RWPE1 (cell line): Measurements from ENCODE around the gene HOXA7.

Source experiments
- CTCF ChIA-PET: fragments of 350-600 bp; sonication (Branson Sonifier 250); formaldehyde crosslinking; extraction: SDS; loops from one replicate; lab custom pipeline; 2021; lab: Yijun Ruan, JAX
- POLR2A ChIA-PET: fragments of 400-600 bp; formaldehyde crosslinking; extraction: SDS; loops from one replicate; lab custom pipeline; 2020; ENCODE audit warnings: antibody characterized with exemption; ENCODE audit not compliant: low non-redundant PET; lab: Yijun Ruan, JAX
- DNase-seq: peaks from one replicate; pipeline ENCODE4 v3.0.0; 2012; ENCODE audit warnings: low spot score
- H3K27ac ChIP-seq: fragments of 450-650 bp; 2 replicates; pipeline ENCODE4 v1.5.1; 2017
- CTCF ChIP-seq: fragments of 450-650 bp; conservative IDR thresholded peaks from 2 replicates; pipeline ENCODE4 v1.5.1; 2017; ENCODE audit warnings: low read depth, mild to moderate bottlenecking

The HOXA7 gene

GRCh38 chr7:27148756-27149641, 7.5 kb downstream of the HOXA7 start:
- TF ChIP-seq CTCF = no peak
- DNase-seq = no peak
- POLR2A ChIA-PET = interaction anchor here (0.6 to 0.8 kb wide), 3 partner anchors 13 to 1091 kb away, joined by 4 read pairs; no protein-coding TSS in a partner anchor
- H3K27ac ChIP-seq = peak overlapping the region; percentile 84
- CTCF ChIA-PET = interaction anchor here (0.8 to 3.4 kb wide), 5 partner anchors 12 to 23 kb away, joined by 3 to 45 read pairs (median 4); partner anchors contain the start of gene HOXA9

- TF ChIP-seq CTCF = no peak
- POLR2A ChIA-PET = no interaction called here
- CTCF ChIA-PET = interaction anchor here (0.6 to 1.2 kb wide), 6 partner anchors 13 to 779 kb away, joined by 3 to 7 read pairs (median 3); partner anchors contain the start of gene HOXA9
- no peak for DNase-seq
- peak overlapping the region; percentile 84 for H3K27ac ChIP-seq
These were observed 8.3 kb downstream of the HOXA7 start for GRCh38 chr7:27148031-27148755.

- no peak for TF ChIP-seq CTCF
- DNase-seq = no peak
- peak within 1 kb of the TSS; percentile 84 for H3K27ac ChIP-seq
- ChIA-PET POLR2A (interaction anchor here (0.5 kb wide), 1 partner anchor 32 kb away, joined by 3 read pairs; no protein-coding TSS in a partner anchor), CTCF (interaction anchor here (0.6 kb wide), 2 partner anchors 297 to 463 kb away, joined by 3 to 4 read pairs; no protein-coding TSS in a partner anchor)
These were observed 9.1 kb downstream of the HOXA7 start, which contains the start of gene HOXA6 for GRCh38 chr7:27147199-27148030. Gene HOXA6, minus strand, starts transcription at chr7:27147774. Its CDS starts 25 bp downstream, at chr7:27147749.

GRCh38 chr7:27146491-27147198, 9.8 kb downstream of the HOXA7 start:
- POLR2A ChIA-PET = no interaction called here
- CTCF ChIA-PET = interaction anchor here (0.6 kb wide), 1 partner anchor 297 kb away, joined by 4 read pairs; no protein-coding TSS in a partner anchor
- DNase-seq = no peak
- peak overlapping the region; percentile 84 for H3K27ac ChIP-seq
- no peak for TF ChIP-seq CTCF

- ChIA-PET CTCF (interaction anchor here (3.4 kb wide), 1 partner anchor 15 kb away, joined by 19 read pairs; no protein-coding TSS in a partner anchor), POLR2A (no interaction called here)
- no peak for TF ChIP-seq CTCF
- H3K27ac ChIP-seq = peak overlapping the region; percentile 90
- DNase-seq = no peak
These were observed 10.5 kb downstream of the HOXA7 start for GRCh38 chr7:27145914-27146412.
